D341Med (cell line): ENCODE results near the gene MICAL3.

Source experiments
- DNase-seq: peaks from one replicate; pipeline ENCODE4 v3.0.0; 2012; ENCODE audit warnings: low spot score

Gene MICAL3

DNA sequence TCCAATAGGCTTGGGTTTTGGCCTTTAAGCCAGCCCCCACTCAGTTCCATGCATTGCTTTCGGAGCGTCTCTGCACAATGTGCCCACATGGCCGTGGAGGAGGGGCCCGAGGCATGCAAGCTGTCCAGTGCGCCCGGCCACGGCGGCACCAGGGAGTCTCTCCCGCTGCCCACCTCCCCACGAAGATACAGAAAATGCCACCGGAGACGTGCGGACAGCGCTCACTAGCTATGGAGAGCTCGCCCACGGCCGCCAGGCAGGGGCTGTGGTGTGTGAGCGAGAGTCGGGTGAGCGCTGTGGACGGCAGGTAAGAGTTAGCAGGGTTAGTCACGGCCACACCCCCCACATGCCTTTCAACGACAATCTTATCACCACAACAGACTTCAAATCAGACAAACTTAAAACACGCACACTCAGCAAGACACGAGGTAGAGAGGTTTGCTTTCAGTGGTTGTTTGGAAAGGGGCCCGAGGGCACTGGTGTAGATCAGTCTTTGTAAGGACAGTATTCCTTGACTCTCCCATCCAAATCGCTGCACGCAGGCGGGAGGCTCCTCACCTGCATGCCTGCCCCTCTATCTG is 231.4 kb downstream of the MICAL3 start:
- no peak for DNase-seq

- DNase-seq, result no peak
These were observed 232.1 kb downstream of the MICAL3 start for GRCh38 chr22:17792299-17792698.

DNA sequence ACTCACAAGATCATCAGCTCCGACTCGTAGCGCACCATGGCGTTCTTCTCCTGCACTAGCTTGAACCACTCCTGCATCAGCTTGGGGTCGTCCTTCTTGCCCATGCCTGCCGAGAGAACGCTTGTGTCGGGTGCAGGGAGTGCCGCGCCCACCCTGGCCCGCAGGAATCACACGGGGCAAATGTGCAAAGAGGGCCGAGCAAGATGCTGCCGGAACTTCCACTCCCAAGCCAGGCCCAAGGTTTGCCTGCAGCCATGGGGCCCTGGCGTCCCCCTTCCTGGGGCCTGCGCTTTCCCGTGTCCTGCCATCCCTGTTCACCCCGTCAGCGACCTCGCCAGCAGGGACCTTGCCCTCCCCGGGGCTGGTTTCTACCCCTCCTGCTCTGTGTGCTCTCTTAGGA is 233.2 kb downstream of the MICAL3 start:
- DNase-seq, result no peak

DNA sequence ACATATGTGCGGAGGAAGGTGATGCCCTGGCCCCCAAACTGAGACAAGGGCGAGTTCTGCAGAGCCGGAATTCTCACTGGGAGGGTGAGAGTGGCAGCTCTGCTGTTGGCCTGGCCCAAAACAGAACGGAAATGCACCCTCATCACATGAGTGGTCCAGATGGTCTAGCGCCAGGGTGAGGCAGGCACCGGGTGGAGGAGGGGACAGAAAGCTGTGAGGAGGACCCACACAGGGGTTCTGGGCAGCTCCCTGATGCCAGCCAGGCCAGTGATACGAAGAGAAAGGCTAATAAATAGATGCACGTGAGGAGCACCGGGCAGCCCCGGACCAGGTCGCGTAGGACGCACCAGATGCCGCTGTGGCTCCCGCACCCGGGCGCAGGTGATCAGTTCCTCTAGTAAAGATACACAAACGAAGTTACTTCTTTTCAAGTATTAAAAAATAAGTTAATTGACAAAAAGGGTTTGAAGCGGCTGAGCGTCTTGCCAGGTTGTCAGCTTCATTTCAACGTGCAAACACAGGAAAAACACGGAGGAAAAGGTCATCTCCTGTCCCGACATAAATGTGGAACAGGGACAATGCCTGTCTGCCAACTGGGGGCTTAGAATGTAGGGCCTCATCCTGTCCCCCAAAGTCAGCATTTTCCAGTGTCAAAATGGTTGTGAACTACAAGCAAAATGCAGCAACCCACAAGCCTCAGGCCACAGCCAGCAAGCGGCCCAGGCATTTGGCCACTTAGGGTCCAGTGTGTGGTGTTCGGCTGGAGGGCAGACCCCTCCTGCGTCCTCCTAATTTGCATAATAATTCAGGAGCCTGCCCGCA is 234.8 kb downstream of the MICAL3 start:
- DNase-seq, result no peak

- DNase-seq, result no peak
These were observed 235.6 kb downstream of the MICAL3 start for GRCh38 chr22:17788528-17789378.

DNA sequence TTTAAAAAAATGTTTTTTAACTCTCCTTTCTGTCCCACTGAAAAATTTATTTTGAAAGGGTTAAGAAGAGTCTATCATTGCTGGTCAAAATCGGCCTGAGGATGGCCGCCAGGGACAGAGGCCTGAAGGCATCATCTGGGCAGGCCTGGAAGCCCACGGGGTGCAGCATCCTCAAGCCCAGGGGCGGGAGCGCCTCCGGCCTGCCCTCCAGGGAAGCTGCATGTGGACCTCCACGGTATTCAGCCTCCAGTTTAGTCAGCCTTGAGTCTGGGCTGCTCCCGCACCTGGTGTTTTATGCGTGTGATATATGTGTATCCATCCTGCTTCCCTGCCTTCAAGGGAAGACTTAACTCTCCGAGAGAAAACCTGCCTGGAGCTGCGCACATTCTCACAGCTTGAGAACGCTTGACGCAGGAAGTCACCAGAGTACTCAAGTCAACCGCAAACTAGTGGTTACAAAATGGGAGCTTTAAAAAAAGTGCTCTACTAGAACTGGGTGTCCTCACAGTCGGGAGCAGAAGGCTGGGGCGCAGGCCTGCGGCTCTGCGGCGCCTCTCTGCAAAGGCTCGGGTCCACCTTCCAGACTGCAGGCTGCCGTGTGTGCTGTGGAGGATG is 236.5 kb downstream of the MICAL3 start:
- DNase-seq, result no peak

- no peak for DNase-seq
These were observed 237.1 kb downstream of the MICAL3 start for GRCh38 chr22:17787241-17787640.

GRCh38 chr22:17786435-17787161 is 237.8 kb downstream of the MICAL3 start:
- DNase-seq, result no peak

DNA sequence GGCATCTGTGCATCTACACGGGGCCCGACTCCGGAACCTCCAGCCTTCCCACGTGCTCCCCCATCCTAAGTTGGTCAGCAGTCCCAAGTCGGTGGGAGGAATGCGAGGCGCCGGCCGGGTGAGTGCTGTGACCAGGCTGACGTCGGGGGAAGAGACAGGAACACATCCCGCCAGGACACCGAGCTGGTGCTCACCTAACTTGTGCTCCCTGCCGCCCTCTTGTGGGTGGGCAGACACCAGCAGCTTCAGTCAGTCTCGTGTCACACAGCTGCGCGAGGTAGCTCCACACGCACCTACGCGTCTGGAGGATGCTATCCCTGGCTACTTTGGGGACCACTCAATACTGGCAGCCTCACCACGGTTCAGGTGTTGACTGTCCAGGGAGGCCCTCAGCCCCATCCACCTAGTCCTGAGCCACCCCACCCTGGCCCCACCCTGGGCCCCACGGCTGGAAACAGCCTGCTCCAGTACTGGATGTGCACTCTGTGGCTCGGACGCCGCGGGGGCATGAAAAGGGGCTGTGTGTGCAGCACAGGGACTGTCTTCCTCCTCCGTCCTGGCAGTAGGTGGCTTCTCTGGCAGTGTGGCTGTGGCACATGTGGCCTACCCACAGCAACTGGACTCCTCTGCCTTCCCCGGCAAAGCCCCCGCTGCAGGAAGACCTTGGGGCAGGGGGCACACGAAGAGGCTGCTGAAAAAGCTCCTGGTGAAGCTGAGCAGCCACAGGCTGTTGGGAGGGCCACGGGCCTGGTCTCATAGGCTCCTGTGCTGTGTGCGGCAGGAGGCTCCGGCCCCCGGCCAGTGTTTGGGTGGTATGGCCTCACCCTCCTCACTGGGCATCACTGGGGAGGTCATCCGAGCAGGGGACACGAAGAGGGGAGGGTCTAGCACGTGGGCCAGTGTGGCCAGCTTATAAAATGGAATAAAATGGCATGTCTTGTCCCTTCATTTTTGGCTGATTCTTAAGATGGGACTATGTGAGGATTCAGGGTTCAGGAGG is 238.9 kb downstream of the MICAL3 start:
- DNase-seq, result peak; percentile 78

DNA sequence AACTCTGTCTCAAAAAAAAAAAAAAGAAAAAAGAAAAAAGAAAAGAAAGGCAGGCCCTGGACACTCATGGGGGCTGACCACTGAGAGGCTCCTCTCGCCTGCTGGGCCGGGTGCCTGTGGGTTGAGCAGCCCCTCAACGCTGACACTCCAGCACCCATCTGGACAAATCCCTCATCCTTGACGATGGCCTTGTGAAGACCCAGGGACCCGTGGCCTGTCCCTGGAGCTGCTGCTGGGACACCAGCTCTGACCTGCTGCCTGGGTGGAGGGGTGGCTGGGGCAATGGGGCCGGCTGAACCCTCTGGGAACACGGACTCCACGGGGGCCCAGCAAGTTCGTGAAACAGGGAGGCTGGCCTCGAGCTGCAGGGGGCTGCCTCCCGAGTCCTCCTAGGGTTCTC is 239.6 kb downstream of the MICAL3 start:
- no peak for DNase-seq

- no peak for DNase-seq
These were observed 240.4 kb downstream of the MICAL3 start for GRCh38 chr22:17783773-17784480.

GRCh38 chr22:17783312-17783711 is 241.0 kb downstream of the MICAL3 start:
- DNase-seq, result no peak

DNA sequence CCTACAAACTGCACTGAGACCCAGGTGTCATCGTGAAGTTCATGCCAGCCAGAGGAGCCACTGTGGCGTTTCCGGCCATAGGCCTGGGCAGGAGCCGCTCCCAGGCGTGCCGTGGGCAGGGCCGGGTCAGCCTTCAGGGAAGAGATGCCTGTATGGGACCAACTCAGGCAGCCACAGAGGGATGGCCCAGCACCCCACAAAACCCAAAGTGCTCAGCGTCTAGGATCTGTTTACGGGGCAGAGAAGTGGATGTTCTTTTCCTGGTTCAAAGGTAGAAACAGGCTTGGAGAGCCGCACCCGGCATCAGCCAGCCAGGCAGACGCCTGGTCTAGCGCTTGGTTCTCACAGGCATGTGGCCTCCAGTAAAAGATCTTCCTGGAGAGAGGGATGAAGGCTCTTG is 241.7 kb downstream of the MICAL3 start:
- no peak for DNase-seq

DNA sequence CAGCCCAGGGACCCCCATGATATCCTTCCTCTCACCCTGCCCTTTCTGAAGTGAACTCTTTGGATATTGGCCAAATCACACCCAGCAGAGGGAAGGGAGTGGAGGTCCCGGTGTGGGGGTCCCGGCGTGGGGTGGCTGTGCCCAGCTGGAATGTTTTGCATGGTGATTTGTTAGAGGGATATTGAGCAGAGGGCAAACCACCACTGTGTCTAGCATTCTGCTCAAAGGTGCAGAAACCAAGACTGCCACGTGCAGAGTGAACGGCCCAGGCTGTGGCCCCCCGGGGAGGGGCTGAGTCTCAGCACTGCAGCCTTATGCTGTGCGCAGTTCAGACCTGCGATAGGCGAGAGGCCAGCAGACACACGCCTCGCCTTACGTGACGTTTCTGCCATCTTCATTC is 242.2 kb downstream of the MICAL3 start:
- no peak for DNase-seq

DNA sequence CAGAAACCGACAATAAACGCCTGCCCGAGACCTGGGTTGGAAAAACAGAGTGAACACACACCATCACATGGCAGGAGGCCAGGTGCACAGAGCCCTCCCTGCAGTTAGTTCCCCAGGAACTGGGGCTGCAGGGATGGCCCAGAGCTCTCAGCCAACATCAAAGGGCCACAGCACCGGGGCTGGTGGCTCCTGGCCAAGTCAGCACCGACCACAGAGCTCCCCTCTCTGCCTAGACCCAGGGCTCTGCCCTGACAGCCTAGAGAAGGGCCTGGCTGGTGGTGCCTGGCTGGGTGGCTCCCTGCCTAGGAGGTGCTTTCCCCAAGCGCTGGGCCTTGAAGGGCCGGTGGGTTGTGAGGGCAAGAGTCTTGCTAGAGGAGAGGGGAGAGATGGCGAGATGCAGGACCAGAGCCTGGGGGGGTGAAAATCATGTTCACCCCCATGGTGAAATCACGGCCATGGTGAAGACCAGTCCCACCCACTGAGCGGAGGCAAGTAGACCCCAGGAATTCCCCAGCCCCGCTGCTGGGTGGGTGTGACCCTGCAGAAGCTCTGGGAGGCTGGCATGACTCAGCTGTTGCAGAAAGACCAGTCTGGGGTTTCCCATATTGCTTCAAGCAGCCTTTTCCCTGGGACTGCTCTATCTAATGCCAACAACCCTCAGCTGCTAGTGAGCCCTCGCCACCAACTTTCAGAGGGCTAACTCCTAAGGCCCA is 242.9 kb downstream of the MICAL3 start:
- DNase-seq, result no peak

DNA sequence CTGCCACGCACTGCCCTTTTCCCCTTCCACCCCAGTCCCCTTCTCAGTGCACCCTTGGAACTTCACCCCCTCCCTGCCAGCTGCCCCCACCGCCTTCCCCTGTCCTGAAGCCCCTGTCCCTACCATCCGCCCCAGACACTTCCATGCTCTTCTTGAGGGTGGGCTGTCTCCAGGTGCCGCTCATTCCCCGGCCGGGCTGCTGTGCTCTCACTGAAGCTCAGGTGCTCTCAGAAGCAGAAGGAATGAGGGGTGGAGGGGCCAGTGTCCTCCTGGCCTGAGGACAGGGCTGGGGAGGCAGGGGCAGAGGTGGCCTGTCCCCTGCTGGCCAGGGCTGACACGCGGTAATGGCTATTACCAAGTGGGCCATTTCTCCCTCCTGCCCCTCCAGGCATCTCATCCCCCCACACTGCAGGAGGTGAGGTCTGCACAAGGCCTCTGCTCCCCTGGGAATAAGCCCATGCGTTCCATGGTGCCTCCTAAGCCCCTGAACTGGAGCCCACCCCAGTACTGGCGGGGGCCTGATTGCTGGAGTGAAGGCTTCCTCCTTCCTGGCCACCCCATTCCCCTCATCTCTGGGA is 243.5 kb downstream of the MICAL3 start:
- DNase-seq, result no peak

DNA sequence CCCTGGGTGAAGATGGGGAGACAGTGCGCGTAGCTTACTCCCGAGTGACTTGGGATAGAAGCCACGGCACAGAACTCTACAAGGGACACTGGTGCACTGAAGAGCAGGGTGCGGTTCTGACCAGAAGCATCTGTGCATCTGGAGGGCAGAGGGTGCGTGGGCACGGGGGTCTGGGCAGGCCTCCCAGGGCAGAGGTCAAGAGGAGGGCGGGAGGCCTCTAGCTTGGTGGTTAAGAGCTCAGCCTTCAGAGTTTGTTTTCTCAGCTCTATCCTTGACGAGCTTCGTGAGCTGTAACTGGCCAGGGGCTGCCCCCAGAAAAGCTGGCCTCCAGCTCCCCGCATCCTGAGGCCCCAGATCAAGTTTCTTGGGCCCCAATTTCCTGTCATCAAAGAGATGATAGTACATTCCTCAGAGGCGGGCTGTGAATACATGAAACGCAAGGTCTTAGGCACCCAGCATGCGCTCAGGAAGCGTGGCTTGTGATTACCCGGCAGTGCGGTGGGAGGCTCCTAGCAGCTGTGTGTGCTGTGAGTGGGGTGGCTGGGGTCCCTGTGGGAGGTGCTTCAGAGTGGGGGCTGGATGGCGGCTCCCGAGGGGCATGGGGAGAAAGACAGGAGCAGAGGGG is 244.1 kb downstream of the MICAL3 start:
- DNase-seq, result no peak
